Endometrial microvascular endothelial cells (primary cell): Measurements from ENCODE around the gene VSIR. TPM values are rescaled to one million over a fixed set of nuclear protein-coding genes. Genes with fewer than 3 reads are reported as not detected.

Experiments
- in situ Hi-C: cut with HindIII; loops from 2 replicates; pipeline ENCODE4 v1.10.0; 2017; ENCODE audit warnings: low sequenced_read_pairs, low pct_unique_long_range_greater_than_20kb; ENCODE audit errors: inconsistent ontology term
- total RNA-seq: library from RNA; depleted of rRNA; stranded (reverse); fragments of >200 nt; gene quantifications from one replicate; pipeline ENCODE4 v1.2.3, GENCODE V29; 2015; ENCODE audit errors: inconsistent ontology term

Gene VSIR
- total RNA-seq, 1 donor from 2014 or later: 30.2 TPM

GRCh38 chr10:71784679-71785272, 11.5 kb upstream of the VSIR start:
- in situ Hi-C loops: no loop called here

- in situ Hi-C loops: no loop called here
Observed at GRCh38 chr10:71783917-71784678, 10.8 kb upstream of the VSIR start.

GRCh38 chr10:71782917-71783490, 9.7 kb upstream of the VSIR start:
- in situ Hi-C loops: no loop called here

GRCh38 chr10:71782221-71782916, 9.0 kb upstream of the VSIR start:
- in situ Hi-C loops: no loop called here

- in situ Hi-C loops: no loop called here
Observed at GRCh38 chr10:71780719-71781118, 7.4 kb upstream of the VSIR start.

GRCh38 chr10:71780156-71780555, 6.8 kb upstream of the VSIR start:
- in situ Hi-C loops: no loop called here

GRCh38 chr10:71779641-71780040, 6.3 kb upstream of the VSIR start:
- in situ Hi-C loops: no loop called here

GRCh38 chr10:71778071-71778825, 4.9 kb upstream of the VSIR start:
- in situ Hi-C loops: no loop called here

- in situ Hi-C loops: no loop called here
Observed at GRCh38 chr10:71777213-71777985, 4.1 kb upstream of the VSIR start.

- in situ Hi-C loops: no loop called here
Observed at GRCh38 chr10:71776481-71776925, 3.2 kb upstream of the VSIR start.

GRCh38 chr10:71774916-71775702, 1.8 kb upstream of the VSIR start:
- in situ Hi-C loops: no loop called here

- in situ Hi-C loops: no loop called here
Observed at GRCh38 chr10:71772832-71773220, 494 bp downstream of the VSIR start.

- in situ Hi-C loops: no loop called here
Observed at GRCh38 chr10:71771821-71772617, 1.3 kb downstream of the VSIR start.

GRCh38 chr10:71771204-71771603, 2.1 kb downstream of the VSIR start:
- in situ Hi-C loops: no loop called here

- in situ Hi-C loops: no loop called here
Observed at GRCh38 chr10:71770789-71771188, 2.5 kb downstream of the VSIR start.

GRCh38 chr10:71770255-71770654, 3.1 kb downstream of the VSIR start:
- in situ Hi-C loops: no loop called here

GRCh38 chr10:71769279-71769823, 4.0 kb downstream of the VSIR start:
- in situ Hi-C loops: no loop called here
